CD4-positive, alpha-beta T cell treated with Interferon gamma for 1 hour (primary cell): Measurements from ENCODE around the gene DNAJC6.

ENCODE experiments used
- DNase-seq: peaks from one replicate; pipeline ENCODE4 v3.0.0-alpha.2; 2020

DNAJC6 gene

DNA sequence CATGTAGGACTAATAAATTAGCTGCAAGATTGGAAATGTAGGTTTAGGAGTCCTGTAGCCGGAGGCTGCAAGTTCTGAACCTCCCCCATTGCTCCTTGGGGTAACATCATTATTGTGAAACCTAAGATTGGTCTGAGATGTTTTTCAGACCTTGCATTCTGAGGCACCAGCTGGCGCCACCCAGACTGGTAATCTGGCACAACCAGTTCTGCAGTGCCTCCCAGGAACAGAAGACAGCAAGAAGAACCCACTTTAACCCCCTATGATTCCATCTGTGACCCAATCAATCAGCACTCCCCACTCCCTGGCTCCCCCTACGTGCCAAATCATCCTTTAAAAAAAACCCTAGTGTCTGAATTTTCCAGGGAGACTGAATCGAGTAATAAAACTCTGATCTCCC lies 11.6 kb upstream of the DNAJC6 start:
- no peak for DNase-seq

DNA sequence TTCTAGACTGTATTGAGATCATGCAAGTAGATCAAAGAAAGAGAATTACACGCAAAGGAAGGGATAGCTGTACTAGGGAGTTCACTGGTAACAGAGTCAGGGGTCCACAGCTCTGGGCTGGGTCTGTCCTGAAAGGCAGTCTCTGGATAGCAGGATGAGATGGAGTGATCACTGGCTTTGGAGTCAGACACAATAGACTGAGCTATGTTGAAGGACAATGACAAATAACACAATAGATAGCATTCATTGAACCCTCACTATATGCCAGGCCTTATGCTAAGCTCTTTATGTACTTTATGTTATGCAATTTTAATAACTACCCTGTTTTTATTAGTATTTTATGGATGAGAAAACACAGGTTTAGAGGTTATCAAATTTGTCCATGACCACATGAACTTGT lies 10.0 kb upstream of the DNAJC6 start:
- DNase-seq, result no peak

DNA sequence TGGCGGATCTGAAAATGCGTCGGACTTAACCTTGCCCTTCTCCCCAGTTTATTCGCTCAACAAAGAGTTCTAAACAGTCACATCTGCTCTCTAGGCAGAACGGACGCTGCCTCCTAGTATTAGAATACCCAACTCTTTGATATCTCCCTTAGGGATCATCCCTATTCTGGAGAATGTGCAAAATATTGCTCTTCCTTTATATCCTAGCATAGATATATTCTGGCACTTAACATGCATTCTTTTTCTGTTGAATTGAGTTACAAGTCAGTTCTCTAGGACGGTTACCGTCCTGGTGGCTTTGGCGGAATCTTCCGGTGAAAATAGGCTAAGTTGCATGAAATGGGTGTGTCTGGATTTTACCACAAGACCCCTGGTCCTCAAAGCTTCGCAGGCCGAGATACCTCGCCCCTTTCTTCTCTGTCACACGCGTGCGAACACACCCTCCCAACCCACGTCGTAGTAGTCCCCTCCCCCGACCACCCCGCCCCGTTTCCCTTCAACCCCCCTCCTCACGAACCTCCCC lies 501 bp upstream of the DNAJC6 start:
- DNase-seq, result no peak

DNA sequence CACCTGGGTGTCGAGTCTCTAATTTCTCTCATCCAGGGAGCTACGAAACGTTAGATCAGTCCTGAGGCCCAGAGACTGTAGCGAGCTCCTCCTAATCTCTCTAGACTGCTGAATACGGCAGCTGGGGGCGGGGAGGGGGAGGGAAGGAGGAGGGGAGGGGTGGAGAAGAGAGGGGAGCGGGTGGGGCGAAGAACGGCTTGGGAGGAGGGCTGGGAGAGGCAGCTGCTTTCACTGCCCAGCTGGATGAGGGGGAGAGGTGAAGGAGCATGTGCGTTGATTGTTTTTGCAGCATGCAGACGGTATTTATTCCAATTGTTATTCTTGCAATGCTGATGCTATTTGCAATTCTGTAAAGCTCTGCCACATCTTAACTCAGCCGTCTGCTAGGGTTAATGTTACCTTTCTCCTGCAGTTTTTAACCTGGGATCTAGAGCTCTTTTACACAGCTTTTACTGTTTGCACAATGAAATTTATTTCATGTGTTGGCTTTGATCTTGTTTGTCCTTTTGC lies 790 bp downstream of the DNAJC6 start:
- no peak for DNase-seq

DNA sequence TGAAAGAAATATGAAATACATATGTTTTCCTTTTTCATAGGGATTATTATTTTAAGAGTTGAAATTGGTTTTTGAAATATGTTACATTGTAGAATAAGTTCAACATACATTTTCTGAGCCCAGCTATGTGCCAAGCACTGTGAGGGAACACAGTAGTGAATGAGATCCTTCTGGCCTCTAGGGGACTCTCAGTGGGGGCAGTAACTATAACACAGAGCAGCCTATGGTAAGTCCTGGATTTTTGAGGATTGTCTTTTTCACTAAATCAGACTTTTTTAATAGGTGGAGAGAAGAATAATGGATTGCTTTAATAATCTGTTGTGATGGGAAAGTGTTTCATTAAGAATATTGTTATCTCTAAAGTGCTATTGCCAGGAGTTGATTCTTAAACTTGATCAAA lies 2.4 kb downstream of the DNAJC6 start:
- DNase-seq, result no peak

DNA sequence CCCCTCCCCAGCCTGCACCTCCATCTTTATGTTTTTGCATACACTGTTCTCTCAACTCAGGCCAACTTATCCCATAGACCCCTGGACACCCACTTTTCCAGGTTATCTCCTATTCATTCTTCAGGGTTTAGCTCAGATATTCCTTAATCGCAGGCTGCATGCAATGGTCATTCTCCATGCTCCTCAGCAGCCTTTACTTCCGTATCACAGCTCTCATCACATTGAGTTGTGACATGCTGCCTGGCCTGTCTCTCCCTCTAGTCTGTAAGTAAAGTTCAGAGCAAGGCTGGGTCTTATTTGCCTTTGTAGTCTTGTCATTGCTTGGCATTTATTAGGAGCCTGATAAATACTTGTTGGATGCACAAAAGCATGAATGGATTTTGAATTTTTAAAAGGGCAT lies 6.9 kb downstream of the DNAJC6 start:
- no peak for DNase-seq

DNA sequence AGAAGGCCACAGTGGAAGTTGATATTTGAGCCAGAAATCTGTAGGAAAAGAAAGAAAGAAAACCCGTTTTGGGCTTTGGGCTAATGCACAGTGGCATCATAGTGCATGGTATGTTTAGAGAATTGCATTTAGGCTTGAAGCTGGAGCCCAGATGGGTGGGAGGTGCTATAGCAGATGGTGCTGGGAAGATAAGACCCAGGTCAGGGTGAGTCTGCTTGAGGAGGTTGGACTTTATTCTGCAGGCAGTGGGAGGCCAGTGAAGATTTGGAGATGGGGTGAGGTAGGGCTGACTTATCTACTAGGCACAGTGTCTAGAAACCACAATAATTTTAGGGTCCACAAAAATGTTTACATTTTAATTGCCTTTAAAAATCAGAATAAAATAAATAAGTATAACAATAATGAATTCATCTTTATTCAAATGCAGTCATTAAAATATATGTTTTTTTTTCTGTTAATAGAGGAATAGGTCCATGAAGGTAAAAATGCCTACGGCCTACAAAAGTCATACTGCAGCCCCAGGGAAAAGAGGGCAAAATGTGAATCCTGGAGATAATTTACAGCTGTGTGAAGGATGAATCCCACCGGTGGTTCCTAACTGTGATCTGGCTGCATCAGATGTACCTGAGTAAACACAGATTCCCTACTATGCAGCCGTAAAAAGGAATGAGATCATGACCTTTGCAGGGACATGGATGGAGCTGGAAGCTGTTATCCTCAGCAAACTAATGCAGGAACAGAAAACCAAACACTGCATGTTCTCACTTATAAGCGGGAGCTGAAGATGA lies 8.7 kb downstream of the DNAJC6 start:
- no peak for DNase-seq

DNA sequence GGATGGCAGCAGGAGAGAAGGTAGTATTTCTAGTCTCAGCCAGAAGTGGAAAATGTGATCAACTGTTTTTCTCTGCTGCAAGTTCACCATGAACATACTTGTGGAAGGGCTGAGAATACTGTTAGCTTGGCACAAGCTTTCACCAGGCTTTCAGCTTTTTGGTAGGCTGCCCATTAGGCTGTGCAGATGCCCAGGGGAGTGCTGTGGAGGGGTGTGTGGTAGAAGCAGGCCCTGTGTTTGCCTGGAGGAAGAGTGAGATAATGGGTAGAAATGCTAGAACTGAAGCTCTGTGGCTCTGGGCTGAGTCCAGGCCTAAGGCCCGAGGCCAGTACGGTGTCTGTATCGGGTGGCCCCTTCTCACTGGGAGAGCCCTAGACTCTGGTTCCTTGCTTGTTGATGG lies 9.8 kb downstream of the DNAJC6 start:
- no peak for DNase-seq

DNA sequence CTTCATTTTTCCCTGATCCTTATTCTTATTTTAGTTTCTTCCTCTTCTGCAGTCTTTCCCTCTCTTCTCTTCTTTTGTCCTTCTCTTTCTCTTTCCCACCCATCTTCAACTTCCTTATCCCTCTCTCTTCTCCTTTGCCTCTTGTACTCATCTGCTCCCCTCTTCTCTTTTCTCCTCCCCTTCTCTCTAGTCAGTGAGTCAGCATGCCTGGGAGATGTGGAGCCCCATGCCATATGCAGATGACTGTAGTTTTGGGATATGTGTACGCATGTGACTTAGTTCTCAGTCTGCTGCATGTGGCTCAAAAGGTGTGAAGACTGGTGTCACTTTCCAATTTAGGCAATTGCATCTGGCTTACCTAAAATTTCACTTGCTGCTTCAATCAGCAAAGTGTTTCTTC lies 10.4 kb downstream of the DNAJC6 start:
- no peak for DNase-seq

DNA sequence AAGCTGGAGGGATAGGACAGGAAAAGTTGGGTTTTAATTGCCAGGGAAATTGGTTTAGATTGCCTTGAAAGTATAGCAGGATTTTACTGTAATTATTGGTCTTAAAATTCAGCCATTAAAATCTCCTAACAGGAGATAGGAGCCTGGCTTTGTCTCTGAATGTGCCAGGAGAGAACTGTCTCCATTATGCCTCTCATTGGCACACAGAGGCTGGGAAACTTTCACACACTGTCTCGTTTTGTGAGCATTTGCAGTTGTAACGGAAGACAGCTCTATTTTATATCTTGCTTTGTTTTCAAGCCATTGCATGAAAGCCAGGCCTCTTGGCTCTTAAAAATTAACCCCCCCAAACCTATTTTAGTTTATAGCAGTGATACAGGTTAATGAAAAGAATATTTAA lies 12.5 kb downstream of the DNAJC6 start:
- DNase-seq, result no peak

DNA sequence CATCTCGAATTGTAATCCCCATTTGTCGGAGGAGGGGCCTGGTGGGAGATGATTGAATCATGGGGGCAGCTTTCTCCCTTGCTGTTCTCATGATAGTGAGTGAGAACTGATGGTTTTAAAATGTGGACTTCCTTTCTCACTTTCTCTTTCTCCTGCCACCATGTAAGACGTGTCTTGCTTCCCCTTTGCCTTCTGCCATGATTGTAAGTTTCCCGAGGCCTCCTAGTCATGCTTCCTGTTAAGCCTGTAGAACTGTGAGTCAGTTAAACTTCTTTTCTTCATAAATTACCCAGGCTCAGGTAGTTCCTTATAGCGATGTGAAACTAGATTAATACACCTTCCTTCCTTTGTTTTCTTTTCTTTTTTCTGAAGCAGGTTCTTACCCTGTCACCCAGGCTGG lies 13.9 kb downstream of the DNAJC6 start:
- no peak for DNase-seq

DNA sequence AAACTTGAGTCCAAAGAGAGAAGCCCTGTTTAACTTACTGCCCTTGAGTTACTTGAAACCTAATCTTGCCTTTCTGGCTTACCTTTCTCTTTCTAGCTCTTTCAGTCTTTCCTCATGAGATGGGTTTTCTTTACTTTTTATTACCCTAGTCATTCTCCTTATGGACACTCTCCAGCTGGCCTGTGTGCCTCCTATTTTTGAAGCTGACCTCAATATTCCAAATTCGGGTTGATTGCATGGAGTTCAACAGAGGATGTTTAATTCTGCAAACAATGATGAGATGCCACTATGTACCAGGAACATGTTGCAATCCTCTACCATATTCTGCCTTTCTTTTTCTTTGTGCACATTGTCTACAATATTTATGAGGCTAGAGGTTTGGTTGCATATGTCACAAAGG lies 20.7 kb downstream of the DNAJC6 start:
- no peak for DNase-seq

DNA sequence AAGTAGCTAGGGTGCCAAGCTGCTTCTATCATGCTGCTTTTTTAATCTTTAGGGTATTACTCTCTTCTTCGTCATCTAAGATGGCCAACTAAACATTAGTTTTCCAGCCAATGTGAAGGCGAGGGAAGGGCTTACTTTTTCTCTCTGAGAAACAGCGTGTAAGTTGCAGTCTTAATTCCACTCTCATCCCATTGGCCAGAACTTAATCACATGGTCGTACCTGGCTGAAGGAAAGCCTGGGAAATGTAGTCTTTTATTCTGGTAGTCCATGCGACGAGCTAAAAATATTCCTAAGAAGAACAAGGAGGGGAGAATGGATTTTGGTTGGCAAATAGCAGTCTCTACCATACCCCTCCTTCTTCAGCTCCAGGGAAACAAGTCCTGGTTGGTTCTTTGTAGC lies 21.5 kb downstream of the DNAJC6 start:
- DNase-seq, result no peak

DNA sequence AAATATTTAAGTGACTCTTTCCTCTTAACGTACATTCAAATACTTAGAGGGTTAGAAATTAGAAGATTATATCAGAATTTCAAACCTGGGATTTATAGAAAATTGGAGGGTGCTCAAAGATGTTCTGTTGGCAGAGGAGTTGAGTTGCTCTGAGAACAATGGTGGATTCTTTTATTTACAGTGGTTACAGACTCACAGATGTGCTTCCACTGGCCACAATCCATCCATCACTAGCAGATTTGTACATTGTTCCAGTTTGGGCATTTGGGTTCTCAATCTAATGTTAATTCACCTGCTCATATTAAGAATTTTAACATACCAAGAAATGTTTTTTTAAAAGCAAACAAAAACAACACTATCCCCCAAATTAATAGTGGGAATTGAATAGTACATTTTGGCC lies 23.5 kb downstream of the DNAJC6 start:
- DNase-seq, result no peak

DNA sequence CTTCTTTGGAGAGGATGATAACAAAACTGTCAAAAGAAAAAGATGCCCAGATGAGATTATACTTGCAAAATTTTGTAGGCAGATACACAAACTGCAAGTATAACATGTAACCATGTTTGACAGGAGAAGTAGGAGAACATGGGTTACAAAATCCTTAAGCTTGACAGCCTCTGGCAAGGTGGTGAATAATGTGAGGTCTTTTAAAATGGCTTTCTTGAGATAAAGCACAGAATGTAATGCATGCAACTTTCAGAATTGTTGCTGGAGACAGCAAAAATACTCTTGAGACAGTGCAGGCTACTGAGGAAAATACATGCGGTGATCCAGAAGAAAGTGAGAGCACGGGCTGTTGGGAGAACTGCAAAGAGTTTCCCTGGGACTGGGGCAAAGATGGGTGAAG lies 24.7 kb downstream of the DNAJC6 start:
- DNase-seq, result no peak

DNA sequence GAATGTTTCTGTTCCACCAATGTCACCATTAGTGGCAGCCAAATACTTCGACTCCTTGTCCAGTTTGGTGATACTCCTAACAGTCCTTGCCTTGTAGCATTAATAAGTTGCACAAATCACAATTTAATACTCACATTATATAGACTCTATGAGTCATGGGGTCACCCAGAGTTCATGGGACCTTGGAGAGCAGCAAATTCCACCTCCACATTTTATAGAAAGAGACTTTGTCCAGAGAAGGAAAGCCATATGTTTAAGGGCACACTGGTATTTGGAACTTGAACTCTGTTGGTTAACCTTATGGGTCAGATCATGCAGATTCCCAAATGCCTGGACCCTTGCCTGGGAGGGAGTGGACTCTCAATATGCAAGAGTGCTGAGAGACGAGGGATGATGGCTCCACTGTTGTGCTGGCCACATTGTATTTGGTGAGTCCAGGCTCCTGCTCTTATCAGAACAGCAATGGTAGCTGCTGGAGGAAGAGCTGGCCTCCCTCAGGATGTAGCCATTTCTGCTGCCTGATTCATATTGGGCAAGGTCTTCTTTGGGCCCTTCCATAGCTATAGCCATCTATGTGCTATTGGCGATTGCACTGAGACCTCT lies 30.6 kb downstream of the DNAJC6 start:
- no peak for DNase-seq

DNA sequence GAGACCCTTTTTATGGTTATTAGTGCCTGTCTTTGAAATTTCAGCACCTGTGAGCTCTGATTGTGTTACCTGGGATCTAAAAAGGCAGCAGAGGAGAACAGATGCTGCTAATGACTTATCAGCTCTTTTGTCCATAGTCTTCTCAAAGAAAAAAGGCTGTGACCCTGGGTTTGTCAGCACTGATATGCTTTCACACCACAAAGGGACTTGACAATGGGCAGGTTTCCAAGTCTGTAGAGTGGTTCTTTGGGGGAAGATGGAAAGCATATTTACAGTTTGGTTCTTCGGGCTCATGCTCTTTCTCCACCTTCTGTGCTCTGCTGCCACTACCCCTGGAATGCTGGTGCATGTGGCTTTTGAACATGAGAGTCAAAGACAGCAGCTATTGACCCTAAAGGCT lies 32.0 kb downstream of the DNAJC6 start:
- DNase-seq, result no peak

DNA sequence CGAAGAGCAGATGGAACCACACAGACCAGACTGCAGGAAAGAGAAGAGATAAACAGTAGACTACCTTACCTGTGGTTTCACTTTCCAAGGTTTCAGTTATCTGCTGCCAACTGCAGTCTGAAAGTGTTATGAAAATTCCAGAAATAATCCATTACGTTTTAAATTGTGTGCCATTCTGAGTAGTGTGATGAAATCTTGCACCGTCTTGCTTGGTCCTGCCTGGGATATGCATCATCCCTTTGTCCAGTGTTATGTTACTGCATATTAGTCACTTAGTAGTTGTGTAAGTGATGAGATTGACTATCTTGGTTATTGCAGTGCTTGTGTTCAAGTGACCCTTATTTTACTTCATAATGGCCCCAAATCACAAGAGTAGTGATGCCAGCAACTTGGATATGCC lies 33.9 kb downstream of the DNAJC6 start:
- DNase-seq, result no peak

DNA sequence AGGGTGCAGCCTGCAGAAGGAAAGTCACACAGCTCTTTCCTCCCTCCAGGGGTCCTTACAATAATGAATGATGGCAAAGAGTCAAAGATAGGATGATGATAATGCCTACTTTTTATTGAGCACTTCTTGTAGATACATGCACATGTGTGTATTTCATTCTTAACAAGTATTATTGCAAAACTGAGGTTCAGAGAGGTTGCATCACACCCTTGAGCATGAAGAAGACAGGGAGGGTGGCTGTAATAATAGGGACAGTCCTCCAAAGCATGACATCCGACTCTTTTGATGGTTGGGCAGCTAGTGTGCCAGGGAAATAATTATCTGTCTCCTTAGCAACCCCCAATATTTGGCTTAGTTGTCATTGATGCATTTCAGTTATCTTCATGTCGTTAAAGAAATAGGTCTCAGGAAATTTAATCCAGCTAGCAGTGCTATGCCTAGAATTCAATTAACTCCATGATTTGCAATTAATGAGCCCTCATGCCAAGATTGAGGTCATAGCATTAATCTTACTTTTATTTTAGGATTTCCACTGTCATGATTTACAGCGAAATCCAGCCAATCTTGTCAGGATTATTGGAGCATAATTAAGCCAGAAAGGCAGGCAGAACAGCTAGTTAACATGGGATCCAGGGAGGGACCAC lies 35.0 kb downstream of the DNAJC6 start:
- DNase-seq, result no peak

DNA sequence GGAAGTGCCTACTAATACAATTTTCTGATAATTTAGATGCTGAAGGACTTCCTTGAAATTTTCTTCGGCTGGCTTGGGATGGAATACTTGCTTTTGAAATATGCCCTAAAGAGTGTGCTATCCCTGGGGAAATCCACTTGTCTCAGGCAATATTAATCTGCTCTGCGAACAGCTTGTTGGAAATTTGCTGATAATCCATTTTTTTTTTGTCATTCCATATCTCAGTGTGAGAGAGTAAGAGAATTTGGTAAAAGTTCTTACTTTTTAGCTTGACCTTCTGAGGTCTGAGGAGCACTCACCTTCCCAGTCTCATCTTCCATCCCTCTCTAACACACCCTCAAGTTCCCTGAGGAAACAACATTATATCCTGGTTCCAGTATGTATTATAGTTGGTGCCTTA lies 36.8 kb downstream of the DNAJC6 start:
- no peak for DNase-seq

DNA sequence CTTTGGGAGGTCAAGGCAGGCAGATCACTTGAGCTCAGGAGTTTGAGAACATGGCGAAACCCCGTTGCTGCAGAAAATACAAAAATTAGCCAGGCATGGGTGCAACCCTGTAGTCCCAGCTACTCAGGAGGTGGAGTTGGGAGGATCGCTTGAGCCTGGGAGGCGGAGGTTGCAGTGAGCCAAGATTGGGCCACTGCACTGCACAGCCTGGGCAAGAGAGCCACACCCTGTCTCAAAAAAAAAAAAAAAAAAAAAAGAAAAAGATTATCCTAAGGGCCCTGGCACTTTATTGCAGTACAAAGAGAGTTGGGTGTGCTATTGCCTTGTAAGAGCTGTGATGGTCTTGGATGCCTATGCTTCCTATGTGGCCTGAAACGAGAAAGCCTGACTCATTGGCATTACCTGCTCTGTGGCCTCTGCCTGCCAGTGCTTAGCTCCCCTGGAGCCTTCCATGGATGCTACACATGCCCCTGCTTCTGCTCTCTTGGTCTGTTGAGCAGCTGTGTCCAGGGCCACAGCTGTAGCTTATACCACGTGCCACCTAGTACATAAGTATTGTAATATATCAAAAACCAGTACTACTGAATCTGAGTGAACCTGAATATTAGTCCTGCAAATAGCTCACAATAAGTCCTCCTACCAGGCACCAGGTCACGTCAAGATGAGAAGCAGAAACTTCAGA lies 45.8 kb downstream of the DNAJC6 start:
- DNase-seq, result no peak

DNA sequence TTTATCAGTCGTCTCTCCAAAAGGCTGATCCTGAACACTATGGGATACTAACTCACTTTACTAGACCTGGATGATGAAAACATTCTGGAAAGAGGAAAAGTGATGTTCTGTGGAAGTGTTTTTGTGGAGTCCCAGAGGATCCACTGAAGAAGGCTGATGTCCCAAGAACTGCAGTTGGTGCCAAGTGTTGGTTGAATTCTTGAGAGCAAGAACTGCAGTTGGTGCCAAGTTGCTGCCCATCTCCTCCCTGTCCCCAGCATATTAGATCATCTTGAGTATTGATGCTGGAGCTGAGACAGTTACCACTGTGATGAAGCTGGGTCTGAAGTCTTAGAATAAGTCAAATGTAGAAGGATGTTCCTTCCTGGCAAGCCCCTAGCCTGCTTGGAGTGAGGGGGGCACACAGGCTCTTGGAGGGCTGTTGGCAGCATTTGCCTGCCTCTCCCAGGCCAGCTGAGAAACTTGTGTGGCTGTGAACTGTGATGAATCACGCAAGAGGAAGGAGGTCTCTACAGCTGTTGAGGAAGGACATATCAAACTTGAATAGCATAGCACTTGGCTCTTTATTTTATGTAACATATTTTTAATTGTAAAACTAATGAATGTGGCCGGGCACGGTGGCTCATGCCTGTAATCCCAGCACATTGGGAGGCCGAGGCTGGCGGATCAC lies 48.1 kb downstream of the DNAJC6 start:
- no peak for DNase-seq

DNA sequence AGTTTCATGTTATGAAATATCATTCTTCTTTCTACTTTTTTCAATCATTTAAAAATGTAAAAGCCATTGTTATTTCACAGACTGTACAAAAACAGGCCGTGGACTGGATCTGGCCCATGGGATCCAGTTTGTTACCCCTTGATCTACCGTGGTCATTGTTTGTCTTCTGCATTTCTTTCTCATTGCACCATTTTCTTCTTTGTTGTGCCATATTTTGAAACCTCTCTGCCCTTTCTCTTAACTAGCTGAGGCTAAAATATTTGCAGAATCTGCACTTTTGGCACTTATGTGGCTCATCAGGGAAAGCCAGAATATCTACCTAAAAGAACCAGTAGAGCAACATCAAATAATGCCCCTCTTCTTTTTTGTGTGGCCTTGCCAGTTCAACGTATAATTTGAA lies 50.5 kb downstream of the DNAJC6 start:
- DNase-seq, result no peak
